ENCODE data around the gene TBC1D22A. TPM values are rescaled to one million over a fixed set of nuclear protein-coding genes. Genes with fewer than 3 reads are reported as not detected.

TBC1D22A gene
- total RNA-seq, 1 donor from 2014 or later = 18.9 TPM

GRCh38 chr22:47007496-47007895, 245.0 kb downstream of the TBC1D22A start:
- Mint-ChIP-seq H3K4me3 (ENCODE audit: unreplicated experiment) (no peak overlapping the region), H3K9me3 (ENCODE audit: low read depth) (no peaks in the 10 kb centered on the region), H3K27me3 (ENCODE audit: low read depth) (no peaks in the 10 kb centered on the region), H3K27ac (ENCODE audit: unreplicated experiment) (no peak overlapping the region), H3K4me1 (ENCODE audit: low read depth) (no peaks in the 10 kb centered on the region), H3K36me3 (ENCODE audit: low read depth) (no peaks in the 10 kb centered on the region)
- DNase-seq (ENCODE audit: low spot score) = no peak
- TF ChIP-seq, protein P1, sequence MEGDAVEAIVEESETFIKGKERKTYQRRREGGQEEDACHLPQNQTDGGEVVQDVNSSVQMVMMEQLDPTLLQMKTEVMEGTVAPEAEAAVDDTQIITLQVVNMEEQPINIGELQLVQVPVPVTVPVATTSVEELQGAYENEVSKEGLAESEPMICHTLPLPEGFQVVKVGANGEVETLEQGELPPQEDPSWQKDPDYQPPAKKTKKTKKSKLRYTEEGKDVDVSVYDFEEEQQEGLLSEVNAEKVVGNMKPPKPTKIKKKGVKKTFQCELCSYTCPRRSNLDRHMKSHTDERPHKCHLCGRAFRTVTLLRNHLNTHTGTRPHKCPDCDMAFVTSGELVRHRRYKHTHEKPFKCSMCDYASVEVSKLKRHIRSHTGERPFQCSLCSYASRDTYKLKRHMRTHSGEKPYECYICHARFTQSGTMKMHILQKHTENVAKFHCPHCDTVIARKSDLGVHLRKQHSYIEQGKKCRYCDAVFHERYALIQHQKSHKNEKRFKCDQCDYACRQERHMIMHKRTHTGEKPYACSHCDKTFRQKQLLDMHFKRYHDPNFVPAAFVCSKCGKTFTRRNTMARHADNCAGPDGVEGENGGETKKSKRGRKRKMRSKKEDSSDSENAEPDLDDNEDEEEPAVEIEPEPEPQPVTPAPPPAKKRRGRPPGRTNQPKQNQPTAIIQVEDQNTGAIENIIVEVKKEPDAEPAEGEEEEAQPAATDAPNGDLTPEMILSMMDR (IDR thresholded peaks at IDR 0.05) = no peak

- Mint-ChIP-seq H3K36me3 (ENCODE audit: low read depth) (no peaks in the 10 kb centered on the region), H3K27ac (ENCODE audit: unreplicated experiment) (no peak overlapping the region), H3K4me1 (ENCODE audit: low read depth) (no peaks in the 10 kb centered on the region), H3K4me3 (ENCODE audit: unreplicated experiment) (no peak overlapping the region), H3K9me3 (ENCODE audit: low read depth) (no peaks in the 10 kb centered on the region), H3K27me3 (ENCODE audit: low read depth) (no peaks in the 10 kb centered on the region)
- DNase-seq (ENCODE audit: low spot score) = no peak
- TF ChIP-seq, protein P1 (IDR thresholded peaks at IDR 0.05) = no peak
Measured at GRCh38 chr22:47008208-47008885, 245.9 kb downstream of the TBC1D22A start.

- Mint-ChIP-seq H3K4me3 (ENCODE audit: unreplicated experiment) (no peak overlapping the region), H3K27me3 (ENCODE audit: low read depth) (no peaks in the 10 kb centered on the region), H3K4me1 (ENCODE audit: low read depth) (no peaks in the 10 kb centered on the region), H3K9me3 (ENCODE audit: low read depth) (no peaks in the 10 kb centered on the region), H3K36me3 (ENCODE audit: low read depth) (no peaks in the 10 kb centered on the region), H3K27ac (ENCODE audit: unreplicated experiment) (no peak overlapping the region)
- TF ChIP-seq, protein P1 (IDR thresholded peaks at IDR 0.05) = no peak
- DNase-seq (ENCODE audit: low spot score) = no peak
Measured at GRCh38 chr22:47009304-47010101, 247.1 kb downstream of the TBC1D22A start.

DNA sequence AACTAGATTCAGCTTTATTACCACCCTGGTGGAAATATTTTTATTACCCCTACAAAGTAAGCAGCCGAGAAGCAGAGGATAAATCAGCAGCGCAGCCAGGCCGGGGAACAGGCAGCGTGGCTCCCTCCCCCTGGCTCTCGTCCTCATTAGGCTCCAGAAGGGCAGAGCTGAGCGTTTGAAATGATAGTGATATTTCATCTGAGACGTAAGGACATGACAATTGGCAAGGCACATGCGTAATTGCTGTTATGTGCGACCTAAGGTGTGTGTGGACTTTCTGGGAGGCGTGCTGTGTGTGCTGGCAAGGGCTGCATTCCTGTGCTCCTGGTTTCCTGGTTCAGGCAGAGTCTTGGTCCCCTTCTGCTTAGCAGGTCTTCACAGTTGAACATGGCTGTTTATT, 247.8 kb downstream of the TBC1D22A start:
- H3K9me3 Mint-ChIP-seq (ENCODE audit: low read depth) = no peaks in the 10 kb centered on the region
- TF ChIP-seq, protein P1 (IDR thresholded peaks at IDR 0.05) = no peak
- no peaks in the 10 kb centered on the region for H3K36me3 Mint-ChIP-seq (ENCODE audit: low read depth)
- H3K4me1 Mint-ChIP-seq (ENCODE audit: low read depth) = no peaks in the 10 kb centered on the region
- DNase-seq (ENCODE audit: low spot score) = no peak
- H3K27ac Mint-ChIP-seq (ENCODE audit: unreplicated experiment) = no peak overlapping the region
- H3K27me3 Mint-ChIP-seq (ENCODE audit: low read depth) = no peaks in the 10 kb centered on the region
- H3K4me3 Mint-ChIP-seq (ENCODE audit: unreplicated experiment) = no peak overlapping the region

DNA sequence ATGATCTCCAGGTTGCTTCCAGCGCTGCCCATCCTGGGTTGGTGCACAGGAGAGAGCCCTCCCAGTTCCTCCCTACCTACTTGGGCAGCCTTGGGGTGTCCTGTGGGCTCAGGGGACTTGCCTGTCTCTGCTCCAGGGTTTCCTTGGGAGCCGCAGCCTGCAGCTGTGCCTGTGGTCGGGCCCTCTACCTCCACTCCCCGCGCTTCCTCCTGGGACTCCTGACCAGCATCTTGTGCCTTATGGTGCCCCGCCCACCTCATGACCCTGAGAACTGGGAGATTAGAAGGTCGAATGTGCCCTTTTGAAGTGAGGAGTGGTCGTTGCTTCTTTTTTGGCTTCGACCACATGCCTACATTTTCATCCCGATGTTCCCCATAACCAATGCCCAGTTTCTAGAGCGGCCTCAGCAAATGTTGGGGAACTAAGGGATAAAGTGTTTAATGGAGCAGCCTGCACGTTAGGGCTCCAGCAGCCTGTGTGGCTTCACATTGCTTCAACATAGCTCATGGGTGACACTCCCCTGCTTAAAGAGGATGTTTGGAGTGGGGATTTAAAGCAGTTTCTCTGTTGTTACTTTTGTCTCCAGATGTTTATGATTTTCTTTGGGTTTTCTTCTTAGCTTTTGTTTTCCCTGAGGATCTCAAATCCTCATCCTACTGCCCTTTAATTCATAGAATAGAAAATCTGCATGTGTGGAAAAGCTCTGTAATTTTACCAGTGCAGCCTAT, 248.8 kb downstream of the TBC1D22A start:
- Mint-ChIP-seq H3K27ac (ENCODE audit: unreplicated experiment) (no peak overlapping the region), H3K9me3 (ENCODE audit: low read depth) (no peaks in the 10 kb centered on the region), H3K36me3 (ENCODE audit: low read depth) (no peaks in the 10 kb centered on the region), H3K4me3 (ENCODE audit: unreplicated experiment) (no peak overlapping the region), H3K27me3 (ENCODE audit: low read depth) (no peaks in the 10 kb centered on the region), H3K4me1 (ENCODE audit: low read depth) (no peaks in the 10 kb centered on the region)
- TF ChIP-seq, protein P1 (IDR thresholded peaks at IDR 0.05) = no peak
- no peak for DNase-seq (ENCODE audit: low spot score)
